H9 (cell line): Measurements from ENCODE around the gene SEMA5A. TPM values are rescaled to one million over a fixed set of nuclear protein-coding genes. Genes with fewer than 3 reads are reported as not detected.

Experiments
- DNase-seq: peaks from one replicate; pipeline ENCODE4 v3.0.0-alpha.2; 2017
- H2AFZ ChIP-seq: one replicate; pipeline ENCODE4 v1.6.1; 2013; ENCODE audit warnings: mild to moderate bottlenecking, low read length, control low read depth, moderate library complexity
- H2AK5ac ChIP-seq: 2 replicates; pipeline ENCODE4 v1.6.1; 2013; ENCODE audit warnings: low read length, control low read depth, mixed read lengths; ENCODE audit not compliant: insufficient read length
- H2BK120ac ChIP-seq: one replicate; pipeline ENCODE4 v1.6.1; 2013; ENCODE audit warnings: low read depth, mild to moderate bottlenecking, low read length, control low read depth, inconsistent platforms; ENCODE audit not compliant: poor library complexity, severe bottlenecking
- H2BK12ac ChIP-seq: 2 replicates; pipeline ENCODE4 v1.6.1; 2013; ENCODE audit warnings: low read length, control low read depth, mixed read lengths, low read depth; ENCODE audit not compliant: insufficient read length
- H2BK15ac ChIP-seq: 2 replicates; pipeline ENCODE4 v1.6.1; 2013; ENCODE audit warnings: low read depth, low read length, control low read depth
- H2BK20ac ChIP-seq: one replicate; pipeline ENCODE4 v1.6.1; 2013; ENCODE audit warnings: low read depth, mild to moderate bottlenecking, low read length, control low read depth, inconsistent platforms; ENCODE audit not compliant: poor library complexity, severe bottlenecking
- H2BK5ac ChIP-seq: 2 replicates; pipeline ENCODE4 v1.6.1; 2013; ENCODE audit warnings: low read length, control low read depth, mixed read lengths; ENCODE audit not compliant: insufficient read length
- H3K14ac ChIP-seq: 2 replicates; pipeline ENCODE4 v1.6.1; 2013; ENCODE audit warnings: low read length, control low read depth; ENCODE audit not compliant: insufficient read depth
- H3K18ac ChIP-seq: 2 replicates; pipeline ENCODE4 v1.6.1; 2013; ENCODE audit warnings: low read depth, mild to moderate bottlenecking, mixed read lengths, low read length, control low read depth; ENCODE audit not compliant: insufficient read length
- H3K23ac ChIP-seq: 2 replicates; pipeline ENCODE4 v1.6.1; 2013; ENCODE audit warnings: low read length, control low read depth, mixed read lengths, low read depth; ENCODE audit not compliant: insufficient read length
- H3K23me2 ChIP-seq: 2 replicates; pipeline ENCODE4 v1.6.1; 2013; ENCODE audit warnings: low read depth, mild to moderate bottlenecking, mixed read lengths, low read length, control low read depth; ENCODE audit not compliant: insufficient read length, poor library complexity, severe bottlenecking
- H3K27ac ChIP-seq: 2 replicates; pipeline ENCODE4 v1.5.1; 2013; ENCODE audit warnings: low read length, control low read depth, mixed read lengths, low read depth; ENCODE audit not compliant: insufficient read length
- H3K27me3 ChIP-seq: 2 replicates; pipeline ENCODE4 v1.6.1; 2013; ENCODE audit warnings: low read length, control low read depth, inconsistent platforms; ENCODE audit not compliant: insufficient read depth
- H3K4ac ChIP-seq: 2 replicates; pipeline ENCODE4 v1.6.1; 2013; ENCODE audit warnings: low read depth, mild to moderate bottlenecking, control low read depth, inconsistent platforms, low read length, moderate library complexity
- H3K4me1 ChIP-seq: 2 replicates; pipeline ENCODE4 v1.6.1; 2013; ENCODE audit warnings: low read length, control low read depth, inconsistent platforms; ENCODE audit not compliant: insufficient read depth
- H3K4me2 ChIP-seq: 2 replicates; pipeline ENCODE4 v1.6.1; 2013; ENCODE audit warnings: low read length, control low read depth, mixed read lengths; ENCODE audit not compliant: insufficient read length, insufficient read depth
- H3K56ac ChIP-seq: 2 replicates; pipeline ENCODE4 v1.6.1; 2013; ENCODE audit warnings: low read depth, mild to moderate bottlenecking, mixed read lengths, low read length, control low read depth; ENCODE audit not compliant: insufficient read length
- H3K79me1 ChIP-seq: 2 replicates; pipeline ENCODE4 v1.6.1; 2013; ENCODE audit warnings: low read depth, mild to moderate bottlenecking, moderate library complexity, low read length, control low read depth, inconsistent platforms; ENCODE audit not compliant: insufficient read depth, poor library complexity, severe bottlenecking
- H3K79me2 ChIP-seq: 2 replicates; pipeline ENCODE4 v1.6.1; 2013; ENCODE audit warnings: low read length, control low read depth, inconsistent platforms; ENCODE audit not compliant: insufficient read depth
- H3K9ac ChIP-seq: 2 replicates; pipeline ENCODE4 v1.6.1; 2013; ENCODE audit warnings: low read length, control low read depth, mixed read lengths; ENCODE audit not compliant: insufficient read length; ENCODE audit errors: extremely low read depth
- H3K9me3 ChIP-seq: one replicate; pipeline ENCODE4 v1.6.1; 2013; ENCODE audit warnings: low read depth, low read length, inconsistent platforms; ENCODE audit not compliant: control insufficient read depth
- H3T11ph ChIP-seq: one replicate; pipeline ENCODE4 v1.6.1; 2013; ENCODE audit warnings: mild to moderate bottlenecking, low read length, control low read depth, inconsistent platforms
- H4K20me1 ChIP-seq: one replicate; pipeline ENCODE4 v1.6.1; 2013; ENCODE audit not compliant: control insufficient read depth, insufficient read length, insufficient read depth
- H4K5ac ChIP-seq: 2 replicates; pipeline ENCODE4 v1.6.1; 2013; ENCODE audit warnings: low read depth, mild to moderate bottlenecking, mixed read lengths, low read length, control low read depth; ENCODE audit not compliant: insufficient read length
- H4K8ac ChIP-seq: replicated peaks from 2 replicates; pipeline ENCODE4 v1.6.1; 2013; ENCODE audit warnings: low read length, control low read depth, mixed read lengths, low read depth; ENCODE audit not compliant: insufficient read length
- H4K91ac ChIP-seq: 2 replicates; pipeline ENCODE4 v1.6.1; 2013; ENCODE audit warnings: low read depth, mild to moderate bottlenecking, moderate library complexity, mixed read lengths, low read length, control low read depth; ENCODE audit not compliant: insufficient read length
- H3K27ac Mint-ChIP-seq, 3 experiments: 2 replicates in 2 of 3; 3 replicates in 1 of 3; pipeline ENCODE4 v1.8.0; 2020 to 2021; ENCODE audit warnings: mixed read lengths in 3 of 3, mild to moderate bottlenecking in 1 of 3, moderate library complexity in 1 of 3
- H3K27me3 Mint-ChIP-seq: 2 replicates; pipeline ENCODE4 v1.8.0; 2021; ENCODE audit warnings: low read depth, mild to moderate bottlenecking, moderate library complexity, mixed read lengths
- H3K36me3 Mint-ChIP-seq, 3 experiments: 2 replicates in 2 of 3; 3 replicates in 1 of 3; pipeline ENCODE4 v1.8.0; 2020 to 2021; ENCODE audit warnings: low read depth in 3 of 3, mixed read lengths in 3 of 3; ENCODE audit not compliant: insufficient read depth in 1 of 3
- H3K4me1 Mint-ChIP-seq, 2 experiments: 2 replicates each; pipeline ENCODE4 v1.8.0; 2020; ENCODE audit warnings: mixed read lengths in 2 of 2
- H3K4me3 Mint-ChIP-seq, 2 experiments: 2 replicates in 1 of 2; 3 replicates in 1 of 2; pipeline ENCODE4 v1.8.0; 2020 to 2021; ENCODE audit warnings: mild to moderate bottlenecking in 2 of 2, mixed read lengths in 2 of 2, moderate library complexity in 1 of 2
- H3K9me3 Mint-ChIP-seq, 2 experiments: 2 replicates in 1 of 2; 3 replicates in 1 of 2; pipeline ENCODE4 v1.8.0; 2020; ENCODE audit warnings: mild to moderate bottlenecking in 2 of 2, mixed read lengths in 2 of 2, moderate library complexity in 1 of 2
- WGBS: extraction: QIAGEN DNeasy Blood & Tissue Kit; methylation state at CpG from one replicate; pipeline ENCODE4 v1.1.7; 2013; ENCODE audit warnings: missing lambda C conversion rate, low lambda C conversion rate, mixed read lengths; ENCODE audit not compliant: insufficient read length; ENCODE audit errors: extremely low coverage; 5-methylcytosine and 5-hydroxymethylcytosine counted together
- total RNA-seq: library from RNA; stranded (reverse); gene quantifications from 2 replicates; pipeline ENCODE4 v1.2.1, GENCODE V29; 2021
- TF ChIP-seq, protein P1 (sequence below): fragments of 200-600 bp; sonication (generic); conservative IDR thresholded peaks from 3 replicates; pipeline ENCODE4 v1.8.0; 2021; ENCODE audit warnings: antibody characterized with exemption, mild to moderate bottlenecking

The SEMA5A gene
- total RNA-seq, 1 experiment from 2014 or later, result 4.3 TPM

DNA sequence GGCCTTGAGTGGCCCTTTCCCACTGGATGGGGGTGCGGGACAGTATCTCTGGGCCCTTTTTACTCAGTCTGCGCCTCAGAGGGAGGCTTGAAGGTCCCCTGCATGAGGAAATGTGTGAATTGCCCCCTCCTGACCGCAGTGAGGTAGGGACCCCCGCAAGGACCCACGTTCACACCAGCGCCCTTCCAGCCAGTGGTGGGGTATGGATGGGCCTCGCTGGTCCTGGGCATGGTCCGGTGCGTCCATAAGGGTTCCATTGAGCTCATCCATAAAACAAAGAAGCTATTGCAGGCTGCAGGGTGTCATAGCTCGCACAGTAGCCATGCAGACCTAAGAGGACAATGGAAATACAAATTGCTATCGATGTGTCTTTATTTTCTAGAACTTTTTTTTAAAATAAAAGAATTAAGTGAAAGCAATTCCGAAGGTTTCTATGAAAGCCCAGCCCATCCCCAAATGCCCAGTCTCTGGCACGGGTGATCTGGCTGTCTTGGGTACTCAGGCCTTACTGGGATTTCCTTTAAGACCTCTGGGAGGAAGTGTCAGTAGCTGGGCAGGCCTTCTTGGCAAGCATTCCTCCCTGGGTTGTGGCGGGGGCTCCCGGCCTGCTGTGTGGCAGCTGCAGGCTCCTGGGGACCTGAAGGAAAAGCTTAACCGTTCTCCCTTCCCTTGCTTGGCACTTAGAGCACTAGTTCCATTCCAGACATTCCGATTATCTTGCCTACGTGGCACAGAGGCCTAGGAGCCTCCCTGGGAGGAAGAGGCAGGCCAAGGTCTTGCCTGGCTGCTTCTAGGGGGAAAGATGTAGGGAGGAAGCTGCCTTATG is 1.5 kb upstream of the SEMA5A start:
- peak; percentile 72 for DNase-seq
- no peaks in the 10 kb centered on the region for H3K9me3 ChIP-seq
- H3K27me3 ChIP-seq, result no peaks in the 10 kb centered on the region
- no peak overlapping the region for H3K56ac ChIP-seq
- no peak overlapping the region for H2BK5ac ChIP-seq
- H3K14ac ChIP-seq, result no peak overlapping the region; the same call in 1 of the 2 replicates
- Mint-ChIP-seq H3K27ac (peak overlapping the region in 1 of 3 experiments; percentile 53; a peak in 1 of 7 replicates), H3K27me3 (peaks cover 10% of the 10 kb centered on the region), H3K4me1 (peaks cover 18 to 20% of the 10 kb centered on the region in 2 experiments), H3K36me3 (peaks cover 13 to 29% (median 27%) of the 10 kb centered on the region in 3 experiments; a peak in 6 of 7 replicates), H3K4me3 (peak overlapping the region; percentile 87 to 96), H3K9me3 (no peaks in the 10 kb centered on the region; a peak in 1 of 5 replicates)
- H4K5ac ChIP-seq, result no peak overlapping the region
- H3K18ac ChIP-seq, result peak overlapping the region; percentile 21
- peaks cover 20% of the 10 kb centered on the region for H3K23me2 ChIP-seq
- H2BK120ac ChIP-seq, result no peak overlapping the region
- no peak overlapping the region for H3K27ac ChIP-seq
- H3K79me1 ChIP-seq, result no peaks in the 10 kb centered on the region
- no peak overlapping the region for H3T11ph ChIP-seq
- H2BK12ac ChIP-seq, result no peak overlapping the region
- no peak overlapping the region for H3K23ac ChIP-seq
- no peak overlapping the region for H4K91ac ChIP-seq
- 0 out of 2 replicates have a peak, but pooled peaks cover 4% of the 10 kb centered on the region for H3K4me1 ChIP-seq
- no peak overlapping the region for H2BK15ac ChIP-seq
- no CpG with 5 or more reads among the region's 18 CpGs for WGBS
- TF ChIP-seq, protein P1, sequence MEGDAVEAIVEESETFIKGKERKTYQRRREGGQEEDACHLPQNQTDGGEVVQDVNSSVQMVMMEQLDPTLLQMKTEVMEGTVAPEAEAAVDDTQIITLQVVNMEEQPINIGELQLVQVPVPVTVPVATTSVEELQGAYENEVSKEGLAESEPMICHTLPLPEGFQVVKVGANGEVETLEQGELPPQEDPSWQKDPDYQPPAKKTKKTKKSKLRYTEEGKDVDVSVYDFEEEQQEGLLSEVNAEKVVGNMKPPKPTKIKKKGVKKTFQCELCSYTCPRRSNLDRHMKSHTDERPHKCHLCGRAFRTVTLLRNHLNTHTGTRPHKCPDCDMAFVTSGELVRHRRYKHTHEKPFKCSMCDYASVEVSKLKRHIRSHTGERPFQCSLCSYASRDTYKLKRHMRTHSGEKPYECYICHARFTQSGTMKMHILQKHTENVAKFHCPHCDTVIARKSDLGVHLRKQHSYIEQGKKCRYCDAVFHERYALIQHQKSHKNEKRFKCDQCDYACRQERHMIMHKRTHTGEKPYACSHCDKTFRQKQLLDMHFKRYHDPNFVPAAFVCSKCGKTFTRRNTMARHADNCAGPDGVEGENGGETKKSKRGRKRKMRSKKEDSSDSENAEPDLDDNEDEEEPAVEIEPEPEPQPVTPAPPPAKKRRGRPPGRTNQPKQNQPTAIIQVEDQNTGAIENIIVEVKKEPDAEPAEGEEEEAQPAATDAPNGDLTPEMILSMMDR, result no peak
- no peaks in the 10 kb centered on the region for H3K79me2 ChIP-seq
- H2AK5ac ChIP-seq, result no peak overlapping the region
- H3K4ac ChIP-seq, result no peak overlapping the region
- no peak overlapping the region for H3K9ac ChIP-seq
- H3K4me2 ChIP-seq, result peak overlapping the region; percentile 74
- no peak overlapping the region for H4K8ac ChIP-seq
- H4K20me1 ChIP-seq, result no peaks in the 10 kb centered on the region
- no peak overlapping the region for H2AFZ ChIP-seq
- no peak overlapping the region for H2BK20ac ChIP-seq
